DMS153 treated with DMSO at 0.1 percent for 48 hours (cell line): Measurements from ENCODE around the gene CDC42EP1.
"Not testable (repeated sequence)": the region's sequence is repeated elsewhere in the genome, so short reads cannot be mapped to it uniquely, and the experiment has no call there.

Experiments used
- DNase-seq: peaks from one replicate; lab custom pipeline; 2025; ENCODE audit not compliant: unreplicated experiment; lab: John Stamatoyannopoulos, UW

CDC42EP1 gene

GRCh38 chr22:37533995-37534394 is 26.3 kb upstream of the CDC42EP1 start:
- DNase-seq = no peak

DNA sequence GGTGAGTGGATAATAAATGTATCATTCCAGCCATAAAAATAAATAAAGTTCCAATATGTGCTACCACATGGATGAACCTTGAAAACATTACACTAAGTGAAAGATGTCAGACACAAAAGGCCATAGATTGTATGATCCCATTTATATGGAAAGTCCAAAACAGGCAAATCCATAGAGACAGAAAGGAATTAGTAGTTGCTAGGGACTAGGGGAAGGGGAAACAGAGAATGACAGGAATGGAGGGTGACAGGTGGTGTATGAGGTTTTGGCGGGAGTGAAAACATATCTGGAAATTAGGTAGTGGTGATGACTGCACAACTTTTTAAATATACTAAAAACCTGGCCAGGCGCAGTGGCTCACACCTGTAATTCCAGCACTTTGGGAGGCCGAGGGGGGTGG is 25.8 kb upstream of the CDC42EP1 start:
- no peak for DNase-seq

DNA sequence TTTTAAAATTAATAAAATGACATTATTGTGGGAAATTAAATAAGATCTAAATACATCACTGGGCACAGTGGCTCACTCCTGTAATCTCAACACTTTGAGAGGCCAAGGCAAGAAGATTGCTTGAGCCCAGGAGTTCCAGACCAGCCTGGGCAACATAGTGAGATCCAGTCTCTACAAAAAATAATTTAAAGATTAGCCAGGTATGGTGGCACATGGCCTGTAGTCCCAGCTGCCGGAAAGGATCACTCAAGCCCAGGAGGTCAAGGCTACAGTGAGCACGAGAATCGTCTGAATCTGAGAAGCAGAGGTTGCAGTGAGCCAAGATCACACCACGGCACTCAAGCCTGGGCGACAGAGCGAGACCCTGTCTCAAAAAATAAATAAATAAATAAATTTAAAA is 25.1 kb upstream of the CDC42EP1 start:
- no peak for DNase-seq

GRCh38 chr22:37538590-37539357 is 21.5 kb upstream of the CDC42EP1 start:
- DNase-seq = peak; percentile 65

GRCh38 chr22:37539790-37540189 is 20.5 kb upstream of the CDC42EP1 start:
- DNase-seq = not testable (repeated sequence)

DNA sequence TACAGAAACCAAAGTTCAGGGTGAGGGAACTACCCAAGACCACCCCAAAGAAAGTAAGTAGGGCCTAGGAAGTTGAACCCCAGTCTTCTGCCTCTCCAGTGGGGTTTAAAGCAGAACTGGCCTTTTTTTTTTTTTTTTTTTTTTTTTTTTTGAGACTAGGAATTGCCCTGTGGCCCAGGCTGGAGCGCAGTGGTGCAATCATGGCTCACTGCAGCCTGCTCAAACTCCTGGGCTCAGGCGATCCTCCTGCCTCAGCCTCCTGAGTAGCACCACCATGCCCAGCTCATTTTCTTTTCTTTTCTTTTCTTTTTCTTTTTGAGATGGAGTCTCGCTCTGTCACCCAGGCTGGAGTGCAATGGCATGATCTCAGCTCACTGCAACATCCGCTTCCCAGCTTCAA is 17.9 kb upstream of the CDC42EP1 start:
- not testable (repeated sequence) for DNase-seq

DNA sequence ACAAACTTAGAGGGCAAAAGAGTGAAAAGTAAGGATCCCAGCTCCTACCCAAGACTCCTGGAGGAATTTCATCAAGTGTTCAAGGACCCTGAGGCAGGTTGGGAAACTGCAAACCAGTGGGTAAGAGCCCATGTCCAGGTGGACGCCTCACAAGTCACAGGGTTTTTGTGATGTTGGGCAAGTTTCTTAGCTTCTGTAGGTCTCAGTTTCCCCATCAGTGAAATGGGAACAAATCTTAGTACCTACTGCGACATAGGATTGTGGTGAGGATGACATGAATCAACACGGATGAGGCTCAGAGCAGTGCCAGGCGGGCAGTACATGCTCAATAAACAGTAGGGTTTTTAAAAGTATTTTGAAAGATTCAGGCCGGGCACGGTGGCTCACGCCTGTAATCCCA is 17.3 kb upstream of the CDC42EP1 start:
- DNase-seq = no peak

GRCh38 chr22:37544955-37545702 is 15.2 kb upstream of the CDC42EP1 start:
- DNase-seq = no peak

GRCh38 chr22:37545703-37546436 is 14.4 kb upstream of the CDC42EP1 start:
- DNase-seq = no peak

- no peak for DNase-seq
These were observed 13.6 kb upstream of the CDC42EP1 start for GRCh38 chr22:37546437-37547250.

DNA sequence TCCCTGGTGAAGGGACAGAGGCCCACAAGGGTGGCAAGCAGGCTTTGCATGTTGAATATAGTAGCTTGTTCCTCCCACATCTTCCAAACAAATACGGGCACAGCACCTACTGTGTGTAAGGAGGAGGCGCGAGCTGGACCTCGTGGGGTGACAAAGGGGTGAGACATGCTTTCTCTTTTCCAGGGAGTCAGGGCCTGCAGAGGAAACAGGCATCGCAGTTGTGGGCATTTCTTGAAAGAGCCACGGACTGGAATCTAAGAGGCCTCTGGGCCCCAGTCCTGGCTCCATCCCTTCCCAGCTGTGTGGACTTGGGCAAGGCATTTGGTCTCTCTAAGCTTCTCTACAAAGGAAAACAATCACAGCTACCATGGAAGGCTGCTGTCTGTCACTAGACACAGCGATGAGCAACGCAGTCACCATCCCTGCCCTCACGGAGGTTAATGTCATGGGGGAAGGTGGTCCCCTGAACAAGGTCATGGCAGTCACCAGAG is 13.0 kb upstream of the CDC42EP1 start:
- DNase-seq = no peak

DNA sequence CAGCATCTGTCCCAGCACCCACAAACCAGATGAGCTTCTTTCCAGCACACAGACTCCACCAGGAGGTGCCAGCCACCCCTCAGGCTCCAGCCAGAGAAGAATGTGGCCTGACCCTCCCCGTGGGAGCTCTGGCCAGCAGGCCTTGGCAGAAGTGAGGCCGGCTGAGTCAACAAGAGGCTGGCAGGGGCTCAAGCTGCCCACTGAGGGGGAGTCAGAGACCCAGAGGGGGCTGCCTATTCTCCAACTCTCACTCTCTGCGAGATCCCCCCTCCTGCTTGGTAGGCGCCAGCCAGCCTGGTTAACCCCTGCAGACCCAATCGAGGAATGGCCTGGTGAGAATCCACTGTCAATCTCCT is 10.6 kb upstream of the CDC42EP1 start:
- DNase-seq = no peak

GRCh38 chr22:37550921-37551320 is 9.4 kb upstream of the CDC42EP1 start:
- DNase-seq = not testable (repeated sequence)

DNA sequence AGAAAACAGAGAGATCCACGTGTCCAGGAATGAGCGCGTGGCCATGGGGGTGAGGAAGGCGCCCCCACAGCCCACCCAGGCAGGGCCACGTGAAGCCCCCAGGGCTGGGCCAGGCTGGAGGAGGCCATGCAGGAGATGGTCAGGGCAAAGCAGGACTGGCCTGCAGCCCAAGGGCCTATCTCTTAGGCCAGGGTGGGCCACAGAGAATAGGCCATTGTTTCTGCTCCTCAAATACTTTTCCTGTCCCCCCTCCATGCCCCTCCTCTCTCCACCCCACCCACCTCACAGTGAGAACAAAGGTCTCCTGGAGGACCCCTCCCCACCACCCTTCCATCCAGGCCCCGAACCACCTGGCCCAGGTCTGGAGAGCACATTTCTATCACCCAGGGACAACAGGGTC is 8.3 kb upstream of the CDC42EP1 start:
- no peak for DNase-seq

GRCh38 chr22:37552524-37553163 is 7.6 kb upstream of the CDC42EP1 start:
- DNase-seq = no peak

- DNase-seq = no peak
These were observed 6.6 kb upstream of the CDC42EP1 start for GRCh38 chr22:37553725-37554124.

GRCh38 chr22:37555029-37555428 is 5.3 kb upstream of the CDC42EP1 start:
- DNase-seq = no peak

GRCh38 chr22:37556710-37557109 is 3.6 kb upstream of the CDC42EP1 start:
- no peak for DNase-seq

GRCh38 chr22:37557321-37558001 is 2.8 kb upstream of the CDC42EP1 start:
- DNase-seq = no peak

- DNase-seq = no peak
These were observed 1.5 kb upstream of the CDC42EP1 start for GRCh38 chr22:37558815-37559214.
